ENCODE results near the gene GLRA3.
"Not testable (repeated sequence)": the region's sequence is repeated elsewhere in the genome, so short reads cannot be mapped to it uniquely, and the experiment has no call there.

Gene GLRA3

GRCh38 chr4:174828845-174829701 lies at the start of gene GLRA3:
TSS of gene GLRA3 (minus strand) at chr4:174829247. CDS start at chr4:174828811, 436 bp downstream.
- no peak for FAIRE-seq

GRCh38 chr4:174874898-174875297 lies 45.9 kb upstream of the GLRA3 start:
- no peak for FAIRE-seq

GRCh38 chr4:174873931-174874330 lies 44.9 kb upstream of the GLRA3 start:
- FAIRE-seq: no peak

- FAIRE-seq: not testable (repeated sequence)
These were observed 44.1 kb upstream of the GLRA3 start for GRCh38 chr4:174873146-174873545.

GRCh38 chr4:174871407-174871806 lies 42.4 kb upstream of the GLRA3 start:
- FAIRE-seq: no peak

- no peak for FAIRE-seq
These were observed 41.3 kb upstream of the GLRA3 start for GRCh38 chr4:174870311-174870710.

GRCh38 chr4:174869339-174869738 lies 40.3 kb upstream of the GLRA3 start:
- no peak for FAIRE-seq

- FAIRE-seq: no peak
These were observed 38.9 kb upstream of the GLRA3 start for GRCh38 chr4:174867903-174868302.

- no peak for FAIRE-seq
These were observed 36.5 kb upstream of the GLRA3 start for GRCh38 chr4:174865418-174865985.

GRCh38 chr4:174864031-174864430 lies 35.0 kb upstream of the GLRA3 start:
- no peak for FAIRE-seq

GRCh38 chr4:174860588-174860987 lies 31.5 kb upstream of the GLRA3 start:
- FAIRE-seq: no peak

- FAIRE-seq: no peak
These were observed 30.9 kb upstream of the GLRA3 start for GRCh38 chr4:174859904-174860303.

GRCh38 chr4:174856926-174857800 lies 28.1 kb upstream of the GLRA3 start:
- FAIRE-seq: no peak

- no peak for FAIRE-seq
These were observed 26.0 kb upstream of the GLRA3 start for GRCh38 chr4:174855050-174855449.

- no peak for FAIRE-seq
These were observed 24.6 kb upstream of the GLRA3 start for GRCh38 chr4:174853629-174854028.

- no peak for FAIRE-seq
These were observed 19.5 kb upstream of the GLRA3 start for GRCh38 chr4:174848596-174848995.

- no peak for FAIRE-seq
These were observed 18.9 kb upstream of the GLRA3 start for GRCh38 chr4:174847801-174848427.

GRCh38 chr4:174835536-174835935 lies 6.5 kb upstream of the GLRA3 start:
- FAIRE-seq: no peak

- FAIRE-seq: no peak
These were observed 5.4 kb upstream of the GLRA3 start for GRCh38 chr4:174834477-174834876.

- no peak for FAIRE-seq
These were observed 2.4 kb downstream of the GLRA3 start for GRCh38 chr4:174826660-174827059.

GRCh38 chr4:174815282-174815681 lies 13.8 kb downstream of the GLRA3 start:
- FAIRE-seq: no peak

- FAIRE-seq: no peak
These were observed 15.8 kb downstream of the GLRA3 start for GRCh38 chr4:174813292-174813691.

- FAIRE-seq: no peak
These were observed 18.2 kb downstream of the GLRA3 start for GRCh38 chr4:174810834-174811233.

Data from colon (tissue), 2 donors.